Neural progenitor cell (in vitro differentiated cells): ENCODE measurements around the gene NLRP9.

Experiments
- EZH2phosphoT487 ChIP-seq: fragments of 200-600 bp; sonication (generic); IDR thresholded peaks from 2 replicates; pipeline ENCODE4 v1.6.1; 2017; ENCODE audit warnings: antibody characterized with exemption
- TF ChIP-seq, protein P1 (sequence below): fragments of 200-600 bp; sonication (generic); IDR thresholded peaks from 2 replicates; pipeline ENCODE4 v1.5.1; 2017; ENCODE audit warnings: antibody characterized with exemption, mild to moderate bottlenecking

DNA sequence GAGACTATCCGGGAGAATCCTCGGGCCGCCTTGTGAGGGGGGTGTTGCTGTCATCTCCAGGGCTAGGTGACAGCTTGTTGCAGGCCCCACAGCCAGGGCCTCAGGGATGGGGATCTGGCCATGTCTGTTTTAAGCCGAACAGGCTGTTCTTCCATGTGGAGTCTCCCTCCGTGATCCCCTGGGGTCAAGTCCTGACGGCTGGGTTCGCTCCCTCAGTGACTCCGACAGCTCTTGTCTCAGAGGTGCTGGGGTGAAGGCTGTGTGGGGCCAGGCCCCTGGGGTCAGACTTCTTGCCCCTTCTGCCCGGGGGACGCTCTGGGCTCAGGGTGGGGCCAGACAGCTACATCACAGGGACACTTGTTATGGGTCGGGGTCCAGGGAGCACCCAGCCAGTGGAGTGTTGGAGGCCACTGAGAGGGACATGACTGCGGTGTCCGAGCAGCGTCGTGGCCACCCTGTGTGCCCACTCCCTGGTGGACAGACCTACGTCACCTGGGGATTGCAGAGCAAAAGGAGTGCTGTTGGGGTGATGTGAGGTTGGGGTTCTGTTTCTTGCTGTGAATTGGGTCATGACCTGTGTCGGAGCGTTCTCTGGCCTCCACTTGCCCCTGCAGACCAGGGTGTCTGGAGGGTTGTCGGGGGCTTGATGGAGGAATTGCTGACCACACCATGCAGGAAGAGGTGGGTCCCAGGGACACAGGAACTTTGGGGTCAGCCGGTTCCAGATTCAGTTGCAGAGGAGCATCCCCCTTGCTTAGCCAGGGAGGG lies 41.7 kb downstream of the NLRP9 start:
- TF ChIP-seq, protein P1, sequence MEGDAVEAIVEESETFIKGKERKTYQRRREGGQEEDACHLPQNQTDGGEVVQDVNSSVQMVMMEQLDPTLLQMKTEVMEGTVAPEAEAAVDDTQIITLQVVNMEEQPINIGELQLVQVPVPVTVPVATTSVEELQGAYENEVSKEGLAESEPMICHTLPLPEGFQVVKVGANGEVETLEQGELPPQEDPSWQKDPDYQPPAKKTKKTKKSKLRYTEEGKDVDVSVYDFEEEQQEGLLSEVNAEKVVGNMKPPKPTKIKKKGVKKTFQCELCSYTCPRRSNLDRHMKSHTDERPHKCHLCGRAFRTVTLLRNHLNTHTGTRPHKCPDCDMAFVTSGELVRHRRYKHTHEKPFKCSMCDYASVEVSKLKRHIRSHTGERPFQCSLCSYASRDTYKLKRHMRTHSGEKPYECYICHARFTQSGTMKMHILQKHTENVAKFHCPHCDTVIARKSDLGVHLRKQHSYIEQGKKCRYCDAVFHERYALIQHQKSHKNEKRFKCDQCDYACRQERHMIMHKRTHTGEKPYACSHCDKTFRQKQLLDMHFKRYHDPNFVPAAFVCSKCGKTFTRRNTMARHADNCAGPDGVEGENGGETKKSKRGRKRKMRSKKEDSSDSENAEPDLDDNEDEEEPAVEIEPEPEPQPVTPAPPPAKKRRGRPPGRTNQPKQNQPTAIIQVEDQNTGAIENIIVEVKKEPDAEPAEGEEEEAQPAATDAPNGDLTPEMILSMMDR, result no peak
- no peak for TF ChIP-seq EZH2phosphoT487
